NCI-H2081 treated with DMSO at 0.1 percent for 48 hours (cell line): ENCODE results near the gene TGM5.
"Not testable (repeated sequence)": the region's sequence is repeated elsewhere in the genome, so short reads cannot be mapped to it uniquely, and the experiment has no call there.

ENCODE experiments used
- DNase-seq: peaks from one replicate; lab custom pipeline; 2025; lab: John Stamatoyannopoulos, UW

TGM5 gene

GRCh38 chr15:43249236-43249635, 17.5 kb downstream of the TGM5 start:
- no peak for DNase-seq

GRCh38 chr15:43246261-43246774, 20.4 kb downstream of the TGM5 start:
- no peak for DNase-seq

DNA sequence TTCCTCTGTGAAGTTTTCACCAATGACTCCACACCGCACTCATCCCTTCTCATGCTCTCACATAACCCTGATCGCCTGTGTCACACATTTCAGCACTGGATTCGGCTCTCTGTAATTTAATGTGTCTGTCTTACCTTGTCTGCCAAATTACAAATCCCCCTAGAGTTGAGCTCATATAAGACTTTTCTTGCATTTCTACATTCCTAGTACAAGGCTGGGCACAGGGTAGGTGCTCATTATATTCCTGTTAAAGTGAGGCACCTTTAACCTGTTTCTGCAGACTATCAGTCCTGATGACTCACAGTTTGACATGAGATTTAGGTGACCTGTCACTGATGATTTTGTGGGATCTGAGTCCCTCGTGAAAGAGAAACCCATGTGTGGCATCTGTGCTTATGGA, 22.6 kb downstream of the TGM5 start:
- no peak for DNase-seq

GRCh38 chr15:43243020-43243645, 23.6 kb downstream of the TGM5 start:
- no peak for DNase-seq

- DNase-seq, result no peak
Observed at GRCh38 chr15:43242616-43243015, 24.1 kb downstream of the TGM5 start.

DNA sequence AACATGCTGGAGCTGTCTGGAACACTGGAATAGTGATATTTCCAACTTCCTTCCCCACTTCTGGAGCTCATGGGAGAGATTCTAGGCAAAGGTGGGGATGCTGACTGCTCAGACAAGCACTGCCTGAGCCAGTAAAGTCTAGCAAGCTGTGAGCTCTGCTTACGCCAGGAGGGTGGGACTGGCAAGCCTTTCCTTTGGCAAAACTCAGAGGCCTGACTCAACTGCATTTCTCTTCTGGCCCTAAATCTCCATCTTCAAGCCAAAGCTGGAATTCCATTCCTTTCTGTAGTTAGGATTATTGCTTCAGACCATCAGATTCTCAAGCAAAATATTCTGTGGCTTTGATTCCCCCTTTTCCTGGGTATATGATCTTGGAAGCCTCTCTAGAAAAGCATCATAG, 25.6 kb downstream of the TGM5 start:
- no peak for DNase-seq

- DNase-seq, result no peak
Observed at GRCh38 chr15:43239732-43240491, 26.8 kb downstream of the TGM5 start.

DNA sequence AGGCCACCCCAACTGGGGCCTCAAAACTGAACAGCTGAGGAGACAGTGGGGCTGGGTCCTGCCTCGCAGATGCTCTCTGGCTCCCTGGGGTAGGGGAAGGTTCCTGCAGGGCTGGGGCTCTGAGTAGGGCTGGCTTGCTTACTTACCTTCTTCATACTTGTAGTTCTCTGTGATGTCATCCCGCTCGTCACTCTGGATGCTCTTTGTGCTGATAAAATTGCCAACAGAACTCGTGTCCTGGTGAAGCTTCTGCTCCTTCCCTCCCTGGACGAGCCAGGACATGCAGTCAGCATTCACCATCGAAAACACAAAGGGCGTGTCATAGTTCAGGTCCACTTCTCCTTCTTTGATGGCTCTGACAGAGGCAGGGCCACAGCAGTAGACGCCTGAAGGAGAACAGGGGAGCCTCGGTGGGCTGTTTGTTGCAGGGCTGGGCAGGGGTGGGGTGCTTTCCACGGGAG, 28.0 kb downstream of the TGM5 start:
- DNase-seq, result no peak

DNA sequence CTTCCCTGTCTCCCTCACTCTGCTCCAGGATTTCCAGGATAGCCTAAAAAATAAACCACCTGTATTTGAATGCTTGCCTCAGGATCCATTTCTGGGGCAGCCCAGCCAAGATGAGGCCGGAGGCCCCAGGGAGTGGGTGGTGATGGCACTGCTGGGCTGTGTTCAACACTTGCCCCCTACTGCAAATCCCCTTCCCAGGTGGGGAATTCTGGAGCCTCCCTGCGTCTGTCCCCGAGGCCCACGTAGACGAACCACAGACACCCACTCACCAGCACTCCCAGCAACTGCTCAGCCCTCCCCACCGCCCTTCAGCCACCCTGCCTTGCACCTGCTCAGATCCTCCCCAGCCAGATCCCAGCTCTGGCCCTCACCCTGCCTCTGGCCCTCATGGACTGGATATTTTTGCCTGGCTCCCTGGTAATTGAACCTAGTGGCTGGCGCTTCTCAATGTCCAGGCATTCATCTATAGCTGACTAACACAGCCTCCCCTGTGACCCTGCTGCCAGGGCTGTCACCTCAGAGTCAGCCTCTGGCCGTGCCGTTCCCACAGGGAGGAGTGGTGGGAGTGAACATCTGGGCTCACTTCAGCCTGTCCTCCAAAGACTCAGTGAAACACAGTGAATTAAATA, 28.8 kb downstream of the TGM5 start:
- no peak for DNase-seq

GRCh38 chr15:43235536-43235935, 31.2 kb downstream of the TGM5 start:
- DNase-seq, result no peak

- no peak for DNase-seq
Observed at GRCh38 chr15:43232289-43232874, 34.3 kb downstream of the TGM5 start.

GRCh38 chr15:43230640-43231115, 36.0 kb downstream of the TGM5 start:
- no peak for DNase-seq

GRCh38 chr15:43229977-43230376, 36.8 kb downstream of the TGM5 start:
- no peak for DNase-seq

GRCh38 chr15:43226436-43227305, 40.1 kb downstream of the TGM5 start:
- DNase-seq, result no peak

DNA sequence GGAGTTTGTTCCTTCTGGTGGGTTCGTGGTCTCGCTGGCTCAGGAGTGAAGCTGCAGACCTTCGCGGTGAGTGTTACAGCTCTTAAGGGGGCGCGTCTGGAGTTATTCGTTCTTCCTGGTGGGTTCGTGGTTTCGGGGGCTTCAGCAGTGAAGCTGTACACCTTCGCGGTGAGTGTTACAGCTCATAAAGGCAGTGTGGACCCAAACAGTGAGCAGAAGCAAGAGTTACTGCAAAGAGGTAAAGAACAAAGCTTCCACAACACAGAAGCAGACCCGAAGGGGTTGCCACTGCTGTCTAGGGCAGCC, 40.8 kb downstream of the TGM5 start:
- not testable (repeated sequence) for DNase-seq

DNA sequence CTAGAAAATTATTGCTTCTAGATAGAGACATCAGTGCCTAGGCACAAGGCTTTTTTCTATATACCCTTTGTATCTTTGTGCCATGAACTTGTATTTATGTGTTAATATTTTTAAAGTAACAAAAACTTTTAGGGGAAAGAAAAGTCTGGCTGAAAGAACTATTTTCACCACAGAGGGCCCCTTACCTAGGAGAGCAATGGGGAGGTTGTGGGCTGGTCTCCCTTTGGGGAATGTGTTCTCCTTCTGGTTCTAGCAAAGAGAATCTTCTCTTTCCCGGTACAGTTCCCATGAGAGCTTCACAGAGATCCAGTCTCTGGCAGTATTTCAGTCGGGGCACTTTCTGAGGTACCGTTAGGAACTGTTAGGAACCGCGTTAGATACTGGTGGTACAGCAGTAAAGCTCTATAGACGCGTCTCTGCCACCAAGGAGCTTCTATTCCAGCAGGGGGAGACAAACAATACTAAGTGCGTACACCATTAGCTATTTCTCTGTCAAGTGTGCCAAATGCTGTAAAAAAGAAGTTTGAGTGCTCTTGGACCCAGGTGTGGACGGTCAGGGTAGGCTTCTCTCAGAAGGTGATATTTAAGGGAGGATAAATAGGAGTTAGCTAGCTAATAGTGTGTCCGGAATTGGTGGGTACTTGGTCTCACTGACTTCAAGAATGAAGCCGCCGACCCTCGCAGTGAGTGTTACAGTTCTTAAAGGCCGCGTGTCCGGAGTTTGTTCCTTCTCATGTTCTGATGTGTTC, 41.4 kb downstream of the TGM5 start:
- DNase-seq, result no peak

DNA sequence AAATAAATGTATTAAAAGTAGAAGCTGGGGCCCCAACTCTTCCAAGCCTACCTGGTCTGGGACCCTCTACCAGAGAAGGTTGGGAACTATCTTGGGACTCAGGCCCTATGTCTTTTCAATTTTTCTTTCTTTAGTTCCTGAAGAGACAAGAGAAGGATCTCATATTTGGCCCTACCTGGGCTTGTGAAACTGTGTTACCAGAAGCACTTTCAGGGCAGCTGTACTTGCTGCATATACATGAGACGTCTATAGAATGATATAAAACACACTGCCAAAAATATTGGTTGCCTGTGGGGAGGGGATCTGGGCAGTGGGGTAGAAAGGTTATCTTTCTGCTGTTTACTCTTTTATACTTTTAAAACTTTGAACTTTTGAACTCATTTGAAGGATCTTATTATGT, 45.3 kb downstream of the TGM5 start:
- DNase-seq, result no peak

- DNase-seq, result no peak
Observed at GRCh38 chr15:43220991-43221403, 45.7 kb downstream of the TGM5 start, which contains the start of gene EPB42. Gene EPB42, minus strand, starts transcription at chr15:43221018. Its CDS starts 193 bp downstream, at chr15:43220825.

- no peak for DNase-seq
Observed at GRCh38 chr15:43219929-43220928, 46.5 kb downstream of the TGM5 start.
